Loucy (cell line): ENCODE measurements around the gene TOE1.

ENCODE experiments used
- CTCF ChIP-seq: fragments of 200-600 bp; sonication (generic); conservative IDR thresholded peaks from 2 replicates; pipeline ENCODE4 v1.5.1; 2014; ENCODE audit warnings: mild to moderate bottlenecking, antibody characterized with exemption, low read length
- EZH2phosphoT487 ChIP-seq: fragments of 200-600 bp; IDR thresholded peaks from 2 replicates; pipeline ENCODE4 v1.6.1; 2018; ENCODE audit warnings: antibody characterized with exemption, mild to moderate bottlenecking, moderate library complexity, borderline replicate concordance

- TF ChIP-seq CTCF (no peak), EZH2phosphoT487 (no peak)
Observed at GRCh38 chr1:45370575-45370974, 30.6 kb downstream of the TOE1 start.
